Measurements from ENCODE around the gene DZIP3.

GRCh38 chr3:108548304-108548703 lies 41.2 kb upstream of the DZIP3 start:
- TF ChIP-seq, protein P1, sequence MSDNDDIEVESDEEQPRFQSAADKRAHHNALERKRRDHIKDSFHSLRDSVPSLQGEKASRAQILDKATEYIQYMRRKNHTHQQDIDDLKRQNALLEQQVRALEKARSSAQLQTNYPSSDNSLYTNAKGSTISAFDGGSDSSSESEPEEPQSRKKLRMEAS (IDR thresholded peaks at IDR 0.05), result no peak
- TF ChIP-seq HMGXB3 (CRISPR knock-in tag; IDR thresholded peaks at IDR 0.05; ENCODE audit: borderline replicate concordance) (no peak), SRSF4 (IDR thresholded peaks at IDR 0.05; ENCODE audit: low read depth, low read length, poor library complexity, severe bottlenecking) (no peak), SMYD3 (CRISPR knock-in tag; IDR thresholded peaks at IDR 0.05) (no peak), ZNF609 (CRISPR knock-in tag; IDR thresholded peaks at IDR 0.05; ENCODE audit: borderline replicate concordance) (no peak), AKAP8 (CRISPR knock-in tag; IDR thresholded peaks at IDR 0.05) (no peak), CREB1 (IDR thresholded peaks at IDR 0.05) (no peak), CREB1 (CRISPR knock-in tag; IDR thresholded peaks at IDR 0.05) (no peak), BRCA1 (CRISPR knock-in tag; IDR thresholded peaks at IDR 0.05) (no peak), CTCF (CRISPR knock-in tag; IDR thresholded peaks at IDR 0.05) (no peak), JDP2 (CRISPR knock-in tag; IDR thresholded peaks at IDR 0.05; ENCODE audit: borderline replicate concordance) (no peak), CHD2 (IDR thresholded peaks at IDR 0.05; ENCODE audit: low read depth, low read length) (no peak), ZFY (CRISPR knock-in tag; IDR thresholded peaks at IDR 0.05) (no peak), NBN (conservative IDR thresholded peaks at IDR 0.05) (no peak)
